Subcutaneous adipose tissue (tissue), 4 donors: Measurements from ENCODE around the gene CXCL8. TPM values are rescaled to one million over a fixed set of nuclear protein-coding genes. Genes with fewer than 3 reads are reported as not detected.

Source experiments
- CTCF ChIP-seq: fragments of 450-650 bp; IDR thresholded peaks from one replicate; pipeline ENCODE4 v1.5.1; 2016; ENCODE audit warnings: low read depth, mild to moderate bottlenecking, control low read depth, antibody characterized with exemption, moderate library complexity
- total RNA-seq, 4 donors: library from RNA; depleted of rRNA; stranded (reverse); fragments of >200 nt; gene quantifications; one replicate each; pipeline ENCODE4 v1.1.0, GENCODE V29; 2016

CXCL8 gene
- total RNA-seq, 4 donors from 2014 or later: 0.38 to 14.5 (median 3.5) TPM

- no peak for TF ChIP-seq CTCF
Observed at GRCh38 chr4:73707918-73708577, 32.3 kb upstream of the CXCL8 start.

GRCh38 chr4:73709451-73710033 lies 30.8 kb upstream of the CXCL8 start:
- TF ChIP-seq CTCF: no peak

GRCh38 chr4:73710094-73710493 lies 30.3 kb upstream of the CXCL8 start:
- no peak for TF ChIP-seq CTCF

- no peak for TF ChIP-seq CTCF
Observed at GRCh38 chr4:73711989-73712388, 28.4 kb upstream of the CXCL8 start.

- TF ChIP-seq CTCF: no peak
Observed at GRCh38 chr4:73713650-73714049, 26.7 kb upstream of the CXCL8 start.

GRCh38 chr4:73714647-73715046 lies 25.7 kb upstream of the CXCL8 start:
- TF ChIP-seq CTCF: no peak

- no peak for TF ChIP-seq CTCF
Observed at GRCh38 chr4:73715659-73716058, 24.7 kb upstream of the CXCL8 start.
